ENCODE results near the gene MTNR1A.

GRCh38 chr4:186502231-186502630 is 53.1 kb downstream of the MTNR1A start:
- TF ChIP-seq CTCF (IDR thresholded peaks at IDR 0.05; ENCODE audit: low read depth, low read length, missing input control) (no peak), ZBTB33 (IDR thresholded peaks at IDR 0.05) (no peak), REST (IDR thresholded peaks at IDR 0.05) (no peak)

Measured in liver (tissue), 2 donors.